HG02610 (cell line): ENCODE measurements around the gene CENPP.

Experiments
- ATAC-seq: cut with Tn5 transposase; IDR thresholded peaks from one replicate; pipeline ENCODE4 v1.9.1; 2021; ENCODE audit warnings: mild to moderate bottlenecking, moderate library complexity; ENCODE audit not compliant: unreplicated experiment

CENPP gene

DNA sequence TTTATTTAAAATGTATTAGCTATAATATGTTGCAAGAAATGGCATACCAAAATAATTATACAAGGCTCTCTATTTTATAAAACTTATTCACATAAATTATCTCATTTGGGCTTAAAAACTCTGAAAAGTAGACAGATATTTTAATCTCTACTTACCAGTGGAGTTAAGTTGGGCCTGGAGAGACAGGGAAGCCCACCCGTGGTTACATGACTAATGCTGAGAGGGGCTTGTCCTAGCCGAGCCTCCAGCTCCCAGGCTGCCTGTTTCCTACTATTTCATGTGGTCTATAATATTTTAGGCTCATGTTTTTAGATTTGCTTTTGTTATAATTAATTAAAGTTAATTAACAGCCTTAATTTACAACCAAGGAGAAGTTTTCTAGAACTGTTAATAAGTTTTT lies 177.4 kb downstream of the CENPP start:
- no peak for ATAC-seq

DNA sequence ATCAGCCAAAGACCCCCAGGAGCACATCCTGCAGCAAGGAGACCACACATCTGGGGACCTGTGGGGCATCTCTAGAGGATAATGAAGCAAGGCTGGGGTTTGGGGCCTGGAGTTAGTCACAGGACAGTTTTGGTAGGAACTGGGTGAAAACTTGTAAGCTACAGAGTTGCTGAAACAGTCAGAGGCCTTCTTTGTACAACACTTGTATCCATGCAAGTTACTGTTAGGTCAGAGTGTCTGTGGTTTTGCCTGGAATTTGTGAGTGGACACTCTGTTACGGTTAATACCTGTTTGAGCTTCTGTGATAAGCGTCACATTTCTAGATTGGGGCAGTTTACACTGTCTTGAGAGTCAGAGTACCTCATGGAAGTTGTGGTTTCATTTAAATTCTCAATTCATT lies 179.1 kb downstream of the CENPP start:
- ATAC-seq: no peak

DNA sequence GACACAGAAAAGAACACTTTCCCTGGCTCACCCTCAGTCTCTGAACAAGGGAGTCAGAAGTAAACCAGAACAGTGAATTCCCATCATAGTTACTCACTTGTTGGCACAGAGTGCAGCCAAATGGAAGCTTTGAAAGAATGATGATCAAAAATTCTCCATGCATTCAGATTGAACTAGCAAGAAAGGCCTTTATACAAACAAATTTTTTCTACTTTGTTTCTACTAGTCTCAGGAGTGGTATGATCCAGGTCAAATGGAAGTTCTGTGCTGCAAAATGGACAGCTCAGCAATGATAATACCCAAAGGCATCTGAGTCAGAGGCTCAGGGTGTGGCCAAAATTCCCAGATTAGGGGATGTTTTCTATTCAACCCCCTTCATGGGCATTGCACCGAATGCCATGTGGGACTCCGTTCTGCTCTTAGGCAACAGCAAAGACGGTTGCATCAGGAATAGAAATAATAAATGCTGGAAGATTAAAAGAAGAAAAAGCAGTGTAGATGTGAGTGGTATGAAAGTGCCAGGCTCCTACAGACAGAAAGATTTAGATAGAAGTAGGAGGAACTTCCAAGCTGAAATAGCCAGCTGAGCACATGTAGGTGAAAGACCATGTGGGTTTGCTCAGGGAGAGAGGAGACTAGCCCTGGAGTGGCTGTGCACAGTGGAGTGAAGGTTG lies 180.6 kb downstream of the CENPP start:
- no peak for ATAC-seq

DNA sequence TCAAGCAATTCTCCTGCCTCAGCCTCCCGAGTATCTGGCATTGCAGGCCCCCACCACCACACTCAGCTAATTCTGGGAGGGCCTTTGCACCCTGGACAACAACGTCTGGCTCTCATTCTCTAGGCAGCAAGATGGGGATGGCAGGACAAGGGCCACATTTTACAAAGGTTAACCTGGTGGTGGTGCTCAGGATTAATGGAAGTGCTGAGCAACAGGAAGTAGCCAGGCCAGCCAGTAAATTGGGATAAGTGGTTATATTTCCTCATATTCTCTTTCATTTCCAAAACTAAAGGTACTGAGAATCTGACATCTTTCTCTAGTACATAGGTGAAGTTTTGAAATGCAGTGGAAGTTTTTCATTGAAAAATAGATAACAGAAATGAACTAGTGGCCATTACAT lies 181.3 kb downstream of the CENPP start:
- ATAC-seq: no peak

DNA sequence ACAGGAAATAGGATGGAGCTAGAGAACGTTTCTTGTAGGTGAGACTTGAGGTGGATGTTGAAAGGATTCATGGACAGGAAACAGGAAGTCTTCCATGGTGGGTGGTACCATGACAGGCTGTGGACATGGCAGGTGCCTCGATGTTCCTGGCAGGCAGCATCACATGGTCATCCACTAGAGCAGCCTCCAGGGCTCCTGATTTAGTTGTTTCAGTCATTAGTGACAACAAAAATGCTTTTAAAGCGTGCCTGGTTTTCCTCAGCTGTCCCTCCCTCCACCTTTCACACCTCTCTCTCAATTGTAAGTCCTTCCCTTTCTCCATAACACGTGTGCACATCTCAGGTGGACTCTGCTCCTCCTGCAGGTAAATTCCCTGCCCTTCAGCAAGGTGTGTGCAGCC lies 181.7 kb downstream of the CENPP start:
- no peak for ATAC-seq

DNA sequence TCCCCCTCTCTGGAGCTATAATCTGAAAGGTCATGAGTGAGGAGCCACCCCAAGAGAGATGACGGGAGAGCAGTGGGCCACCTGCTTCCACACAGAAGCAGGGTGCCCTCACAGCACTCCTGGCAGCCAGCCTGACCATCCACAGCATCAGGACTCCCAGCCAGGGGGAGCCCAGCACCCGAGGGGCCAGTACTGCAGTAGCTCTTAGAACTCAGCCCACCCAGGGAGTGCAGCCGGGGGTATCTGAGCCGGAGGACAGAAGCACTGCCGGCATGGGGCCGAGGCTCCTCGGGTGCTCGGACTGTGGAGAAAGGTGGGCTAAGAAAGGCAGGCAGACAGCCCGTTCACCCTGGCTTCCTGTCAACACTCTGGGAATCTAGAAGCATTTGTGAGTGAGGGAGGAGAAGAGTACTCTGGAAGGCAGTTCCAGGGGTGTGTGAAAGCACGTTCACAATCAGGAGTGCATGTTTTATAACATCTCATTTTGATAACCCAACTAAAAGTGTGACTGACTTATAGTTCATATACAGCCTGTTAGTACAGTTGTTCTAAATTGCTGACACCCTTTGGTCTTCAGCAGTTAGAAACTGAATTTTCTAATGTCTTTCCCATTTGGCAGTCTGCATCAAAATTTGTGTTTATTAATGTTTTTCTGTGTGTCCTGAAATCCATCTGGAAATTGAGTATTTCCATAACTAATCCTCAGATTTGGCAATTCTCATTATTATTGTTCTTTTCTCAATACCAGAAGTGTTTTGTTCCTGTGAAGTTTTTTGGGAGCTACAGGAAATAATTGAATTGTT lies 182.5 kb downstream of the CENPP start:
- ATAC-seq: no peak

DNA sequence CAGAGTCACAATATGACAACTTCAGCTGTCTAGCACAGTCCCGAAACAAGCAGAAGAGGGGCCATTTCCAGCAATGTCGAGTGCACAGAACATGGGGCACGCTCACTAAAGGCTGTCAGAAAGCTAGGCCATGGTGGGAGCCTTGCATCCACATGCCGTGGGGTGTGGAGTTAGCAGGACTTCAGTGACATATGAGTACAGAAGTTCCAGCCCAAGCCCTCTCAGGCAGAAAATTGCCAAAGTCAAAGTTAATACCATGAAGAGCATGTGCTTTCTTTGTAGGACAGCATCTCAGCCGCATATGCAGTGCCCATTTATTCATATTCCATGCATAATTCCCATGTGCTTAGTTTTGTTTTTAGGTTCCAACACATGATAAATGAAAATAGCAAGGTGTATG lies 183.3 kb downstream of the CENPP start:
- ATAC-seq: no peak

DNA sequence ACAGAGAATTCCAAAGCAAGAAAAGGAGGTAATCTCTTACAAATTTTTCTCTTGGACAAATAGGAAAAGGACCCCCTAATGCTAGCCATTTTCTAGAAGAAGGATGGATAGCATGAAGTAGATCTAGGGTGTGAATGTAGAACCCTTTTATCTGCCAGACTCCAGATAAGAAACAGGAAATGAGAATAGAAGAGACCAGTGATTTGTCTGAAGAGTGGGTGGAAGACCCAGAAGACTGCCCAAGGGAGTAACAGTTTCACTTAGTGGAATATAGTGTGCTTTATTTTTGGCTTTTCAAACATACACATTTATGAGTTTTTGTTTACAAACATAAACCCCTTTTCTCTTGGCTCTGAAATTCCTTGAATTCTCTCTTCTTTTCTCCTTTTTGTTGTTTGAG lies 185.0 kb downstream of the CENPP start:
- ATAC-seq: no peak

DNA sequence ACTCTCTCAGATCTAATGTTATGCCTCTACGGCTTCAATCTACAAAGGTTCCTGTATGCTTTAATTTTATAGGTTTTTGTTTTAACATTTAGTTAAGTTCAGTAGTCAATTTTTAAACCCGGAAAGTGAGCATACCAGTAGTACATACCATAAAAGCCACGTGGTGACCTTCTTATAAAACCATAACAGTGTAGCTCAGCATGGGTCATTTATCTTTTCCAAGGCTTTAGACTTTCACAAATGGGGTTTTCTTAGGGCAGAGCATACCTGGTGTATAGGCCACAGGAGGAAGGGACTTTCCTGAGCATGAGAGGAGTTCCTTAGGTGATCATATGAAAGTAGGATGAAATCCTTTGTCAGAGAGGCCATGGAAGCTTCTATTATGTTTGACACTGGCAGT lies 186.9 kb downstream of the CENPP start:
- no peak for ATAC-seq

DNA sequence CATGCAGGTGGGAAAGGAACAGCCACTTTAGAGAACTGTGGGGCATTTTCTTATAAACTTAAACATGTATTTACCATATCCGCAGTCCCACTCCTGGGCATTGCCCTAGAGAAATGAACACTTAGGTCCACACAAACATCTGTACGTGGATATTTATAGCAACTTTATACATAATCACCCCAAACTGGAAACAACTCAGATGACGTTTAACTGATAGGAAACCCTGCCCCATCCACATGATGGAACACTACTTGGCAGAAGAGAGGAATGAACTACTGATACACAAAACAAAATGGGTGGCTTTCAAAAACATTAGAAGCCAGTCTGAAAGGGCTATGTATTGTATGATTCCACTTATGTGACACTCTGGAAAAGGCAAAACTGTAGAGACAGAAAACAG lies 187.6 kb downstream of the CENPP start:
- ATAC-seq: no peak

DNA sequence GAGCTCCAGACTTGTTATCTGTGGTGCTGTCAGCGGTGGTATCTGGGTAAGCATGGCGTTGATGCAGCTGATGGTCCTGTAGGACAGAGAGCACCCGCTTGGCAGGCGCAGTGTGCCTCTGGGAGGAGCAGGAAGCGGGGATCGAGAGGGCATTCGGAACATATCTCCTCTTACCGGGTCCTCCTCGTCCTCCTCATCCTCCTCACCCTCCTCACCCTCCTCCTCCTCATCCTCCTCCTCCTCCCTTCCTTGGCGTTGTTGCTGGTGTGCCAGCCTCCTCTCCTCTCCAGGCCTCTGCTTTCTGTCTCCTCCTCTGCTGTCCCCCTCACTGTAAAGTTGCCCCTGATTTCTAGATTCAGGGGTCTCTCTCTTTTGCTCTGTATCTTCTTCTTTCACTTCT lies 188.9 kb downstream of the CENPP start:
- ATAC-seq: no peak

DNA sequence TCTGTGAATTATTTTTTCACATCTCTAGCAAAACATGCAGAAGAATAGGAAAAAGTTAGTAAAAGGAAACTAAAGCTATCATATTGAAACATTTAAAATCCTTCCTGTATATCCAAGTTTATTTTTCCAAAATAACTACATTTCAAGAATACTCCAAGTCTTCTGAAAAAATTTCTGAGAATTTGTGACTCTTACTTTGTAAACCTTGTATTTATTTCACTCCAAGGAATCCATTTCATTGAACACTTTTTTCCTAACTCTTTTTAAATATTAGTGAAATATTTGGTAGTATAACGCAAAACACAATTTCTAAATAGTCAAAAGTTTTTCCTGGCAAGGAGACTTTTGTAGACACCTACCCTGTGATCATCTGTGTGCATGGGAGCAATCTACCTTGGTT lies 190.8 kb downstream of the CENPP start:
- no peak for ATAC-seq

DNA sequence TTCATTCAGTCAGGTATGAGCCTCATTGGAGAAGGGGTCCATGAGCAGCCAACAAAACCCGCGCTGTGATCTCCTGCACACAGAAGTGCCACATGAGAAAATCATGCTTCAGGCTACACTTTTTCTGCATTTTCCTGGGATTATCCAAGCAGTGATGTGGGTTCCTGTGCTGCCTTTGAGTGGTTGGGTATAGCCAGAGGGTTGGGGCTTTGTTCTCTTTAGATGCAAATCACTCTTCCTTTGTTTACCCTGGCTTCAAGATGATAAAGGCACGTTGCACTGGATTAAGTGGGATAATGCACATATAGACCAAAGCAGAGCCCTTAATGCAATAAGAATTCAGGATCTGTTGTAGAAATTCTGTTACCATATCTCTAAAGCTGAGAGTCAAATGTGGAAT lies 191.3 kb downstream of the CENPP start:
- no peak for ATAC-seq

DNA sequence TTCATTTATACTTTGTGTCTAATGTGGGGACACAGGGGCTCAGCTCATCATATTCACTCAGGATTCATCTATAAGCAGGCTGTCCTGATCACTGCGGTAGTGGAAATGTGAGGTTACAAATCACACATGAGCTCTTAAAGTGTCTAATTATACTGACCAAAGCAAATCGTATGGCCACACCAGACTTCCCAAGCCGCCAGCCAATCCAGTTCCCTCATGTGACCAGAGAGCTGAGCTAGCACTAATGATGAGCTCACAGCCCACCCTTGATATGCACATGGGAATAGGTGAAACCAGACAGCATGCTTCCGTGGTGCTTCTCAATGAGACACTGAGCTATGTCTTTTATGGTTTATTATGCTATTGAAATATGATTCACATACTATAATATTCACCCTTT lies 192.4 kb downstream of the CENPP start:
- no peak for ATAC-seq

DNA sequence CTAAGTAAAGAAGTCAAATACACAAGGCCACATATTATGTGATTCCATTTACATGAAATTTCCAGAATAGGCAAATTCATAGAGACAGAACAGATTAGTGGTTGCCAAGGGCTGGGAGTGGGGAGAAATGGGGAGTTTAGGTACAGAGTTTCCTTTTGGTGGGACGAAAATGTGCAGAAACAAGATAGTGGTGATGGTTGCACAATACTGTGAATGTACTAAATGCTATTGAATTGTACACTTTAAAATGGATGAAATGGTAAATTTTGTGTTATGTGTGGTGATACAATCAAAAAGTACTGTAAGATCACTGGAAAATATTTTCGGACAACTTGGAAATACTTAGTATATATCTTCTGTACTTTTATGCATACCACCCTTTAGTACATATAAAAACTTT lies 195.1 kb downstream of the CENPP start:
- no peak for ATAC-seq

DNA sequence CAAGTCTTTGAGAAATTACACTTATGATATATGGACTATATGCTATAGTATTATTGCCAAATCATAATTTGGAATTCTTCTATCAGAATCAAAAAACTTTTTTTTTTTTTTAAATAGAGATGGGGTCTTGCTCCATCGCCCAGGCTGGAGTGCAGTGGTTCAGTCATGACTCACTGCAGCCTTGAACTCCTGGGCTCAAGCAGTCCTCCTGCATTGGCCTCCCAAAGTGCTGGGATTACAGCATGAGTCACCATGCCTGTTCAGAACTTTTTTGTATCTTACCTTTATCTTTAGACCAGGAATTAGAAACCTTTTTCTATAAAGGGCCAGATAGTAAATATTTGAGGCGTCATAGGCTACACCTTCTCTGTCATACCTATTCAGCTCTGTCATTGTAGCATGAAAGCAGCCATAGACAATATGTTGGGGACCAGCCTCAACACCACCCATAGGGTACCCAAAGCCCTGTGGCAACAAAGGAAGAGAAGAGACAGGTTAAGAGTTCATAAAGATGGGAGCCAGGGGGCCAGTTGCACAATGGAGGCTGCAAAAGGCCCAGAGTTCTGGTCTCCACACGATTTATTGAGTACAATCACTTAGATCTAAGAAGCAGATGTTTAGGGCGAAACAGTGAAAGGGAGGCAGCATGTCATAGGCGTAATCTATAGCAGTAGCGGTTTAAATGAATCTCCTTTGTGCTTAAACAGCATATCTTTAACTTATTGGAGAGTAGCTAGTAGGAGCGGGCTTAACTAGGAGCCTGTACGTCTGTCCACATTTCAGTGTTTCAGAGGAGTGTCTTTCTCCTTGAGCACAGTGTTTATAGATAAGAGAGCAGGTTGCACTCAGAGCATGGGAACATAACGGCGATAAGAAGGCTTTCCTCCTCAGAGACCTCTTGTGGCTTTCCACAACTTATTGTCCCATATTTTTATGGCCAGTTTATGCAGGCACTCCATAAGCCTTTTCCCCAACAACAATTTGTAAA lies 197.5 kb downstream of the CENPP start:
- no peak for ATAC-seq

DNA sequence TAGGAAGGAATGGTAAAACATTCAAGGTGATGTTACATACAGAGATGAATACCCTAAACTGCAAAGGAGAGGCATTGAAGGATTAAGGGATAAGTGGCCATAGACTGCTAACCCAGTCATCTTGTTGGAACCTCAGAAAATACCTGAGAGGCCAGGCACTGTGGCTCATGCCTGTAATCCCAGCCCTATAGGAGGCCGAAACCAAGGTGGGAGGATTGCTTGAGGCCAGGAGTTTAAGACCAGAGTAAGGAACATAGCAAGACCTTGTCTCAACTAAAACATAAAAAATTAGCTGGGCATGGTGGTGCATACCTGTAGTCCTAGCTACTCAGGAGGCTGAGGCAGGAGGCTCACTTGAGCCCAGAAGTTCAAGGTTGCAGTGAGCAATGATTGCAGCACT lies 199.1 kb downstream of the CENPP start:
- no peak for ATAC-seq

DNA sequence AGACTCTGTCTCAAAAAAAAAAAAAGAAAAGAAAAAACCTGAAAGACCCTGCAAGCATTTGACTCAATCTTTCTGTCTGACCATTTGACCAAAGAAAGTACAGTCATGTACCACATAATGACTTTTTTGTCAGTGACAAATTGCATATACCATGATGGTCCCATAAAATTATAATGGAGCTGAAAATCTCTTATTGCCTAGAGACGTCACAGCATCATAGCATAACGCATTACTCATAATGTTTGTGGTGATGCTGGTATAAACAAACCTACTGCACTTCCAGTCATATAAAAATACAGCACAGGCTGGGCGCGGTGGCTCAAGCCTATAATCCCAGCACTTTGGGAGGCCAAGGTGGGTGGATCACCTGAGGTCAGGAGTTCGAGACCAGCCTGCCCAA lies 199.6 kb downstream of the CENPP start:
- no peak for ATAC-seq

DNA sequence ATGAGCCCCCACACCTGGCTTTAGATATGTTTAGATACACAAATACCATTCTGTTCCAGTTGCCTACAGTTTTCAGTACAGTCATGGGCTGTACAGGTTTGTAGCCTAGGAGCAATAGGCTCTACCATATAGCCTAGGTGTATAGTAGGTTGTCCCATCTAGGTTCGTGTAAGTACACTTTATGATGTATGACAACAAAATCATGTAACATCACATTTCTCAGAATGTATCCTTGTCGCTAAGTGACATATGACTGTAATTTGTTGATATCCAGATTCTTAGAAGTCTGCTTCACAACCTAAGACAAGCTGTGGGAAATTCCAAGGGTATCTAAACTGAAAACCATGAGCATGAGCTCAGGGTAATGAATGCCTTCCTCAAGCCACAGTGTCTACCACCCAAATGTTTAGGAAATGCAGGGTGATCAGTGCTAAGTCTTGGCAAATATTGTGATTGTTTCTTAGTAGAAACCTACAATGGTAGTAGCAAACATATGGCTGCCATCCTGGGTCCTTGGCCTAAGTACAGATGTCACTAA lies 201.6 kb downstream of the CENPP start:
- ATAC-seq: no peak

DNA sequence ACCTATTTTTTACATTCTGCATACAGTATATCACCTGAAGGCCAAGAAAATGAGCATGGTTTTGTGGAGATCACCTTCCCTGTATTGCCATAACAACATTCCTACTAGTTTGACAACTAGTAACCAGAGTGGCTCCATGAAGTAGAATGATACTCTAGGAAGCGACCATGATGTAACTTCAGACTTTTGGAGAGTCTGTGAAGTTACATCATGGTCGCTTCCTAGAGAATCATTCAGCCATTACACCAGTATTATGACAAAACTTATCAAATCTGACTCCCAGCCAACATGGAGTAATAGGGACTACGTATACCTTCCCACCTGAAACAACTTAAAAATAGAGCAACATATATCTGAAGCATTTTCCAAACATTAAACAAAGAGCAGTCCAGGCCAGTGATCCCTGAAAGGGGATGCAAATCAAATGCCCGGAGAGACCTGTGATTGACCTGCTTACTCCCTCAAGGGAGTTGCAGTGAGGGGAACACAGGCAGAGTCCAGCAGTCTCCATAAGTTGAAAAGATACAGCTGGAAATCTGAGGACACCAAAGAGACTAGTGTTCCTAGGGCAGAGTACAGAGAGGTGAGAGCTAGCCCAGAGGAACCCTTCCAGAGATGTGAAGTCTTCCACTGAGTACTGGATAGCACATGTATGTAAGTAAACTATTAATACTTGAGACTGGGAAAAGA lies 202.2 kb downstream of the CENPP start:
- ATAC-seq: no peak

DNA sequence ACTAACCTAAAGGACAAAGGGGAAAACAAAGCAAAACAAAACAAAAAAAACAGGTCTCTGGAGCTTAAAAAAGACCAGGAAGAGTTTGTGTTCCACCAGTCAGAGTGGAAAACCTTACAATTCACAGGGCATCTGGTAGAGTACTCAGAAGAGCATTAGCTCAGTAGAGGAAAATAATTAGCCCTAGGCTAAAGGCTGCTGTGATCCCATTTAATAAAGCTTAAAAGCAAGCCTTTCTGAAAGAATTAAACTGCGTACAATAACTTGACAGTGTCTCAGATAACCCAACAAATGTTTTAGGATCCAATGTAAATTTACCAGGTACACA lies 202.7 kb downstream of the CENPP start:
- no peak for ATAC-seq
